Neuronal stem cell (in vitro differentiated cells): Measurements from ENCODE around the gene PAQR8.
A peak's percentile ranks its signal among the peaks of the same experiment; 100 is the strongest.

Source experiments
- DNase-seq: peaks from one replicate; pipeline ENCODE4 v3.0.0-alpha.2; 2013; ENCODE audit warnings: low spot score
- H2AFZ ChIP-seq: one replicate; pipeline ENCODE4 v1.6.1; 2013; ENCODE audit warnings: mild to moderate bottlenecking, low read length, inconsistent platforms
- H2AK5ac ChIP-seq: 2 replicates; pipeline ENCODE4 v1.6.1; 2013; ENCODE audit warnings: low read depth, mild to moderate bottlenecking, inconsistent platforms, low read length, moderate library complexity, mixed read lengths
- H2BK120ac ChIP-seq: 2 replicates; pipeline ENCODE4 v1.6.1; 2013; ENCODE audit warnings: low read depth, mild to moderate bottlenecking, inconsistent platforms, low read length, moderate library complexity, mixed read lengths
- H2BK12ac ChIP-seq: one replicate; pipeline ENCODE4 v1.6.1; 2013; ENCODE audit warnings: low read length, inconsistent platforms
- H2BK15ac ChIP-seq: 2 replicates; pipeline ENCODE4 v1.6.1; 2013; ENCODE audit warnings: mild to moderate bottlenecking, low read length, inconsistent platforms, mixed read lengths
- H2BK5ac ChIP-seq: one replicate; pipeline ENCODE4 v1.6.1; 2013; ENCODE audit warnings: inconsistent platforms, mild to moderate bottlenecking, low read length, moderate library complexity
- H3K14ac ChIP-seq: one replicate; pipeline ENCODE4 v1.6.1; 2013; ENCODE audit warnings: low read length, inconsistent platforms
- H3K18ac ChIP-seq: 2 replicates; pipeline ENCODE4 v1.6.1; 2013; ENCODE audit warnings: low read length, inconsistent platforms
- H3K23ac ChIP-seq: 2 replicates; pipeline ENCODE4 v1.6.1; 2013; ENCODE audit warnings: low read depth, mild to moderate bottlenecking, mixed read lengths, low read length, inconsistent platforms; ENCODE audit not compliant: poor library complexity
- H3K27ac ChIP-seq: replicated peaks from 3 replicates; pipeline ENCODE4 v1.5.1; 2013; ENCODE audit warnings: low read length, inconsistent platforms
- H3K27me3 ChIP-seq, 3 experiments: 2 replicates each; pipeline ENCODE4 v1.6.1; 2013; ENCODE audit warnings: low read length in 3 of 3, mild to moderate bottlenecking in 2 of 3, inconsistent platforms in 1 of 3, low read depth in 1 of 3, mixed read lengths in 1 of 3, moderate library complexity in 1 of 3; ENCODE audit not compliant: control insufficient read depth in 3 of 3, insufficient read depth in 3 of 3
- H3K36me3 ChIP-seq, 2 donors: replicated peaks in 1 of 2; 2 replicates each; pipeline ENCODE4 v1.6.1; 2013; ENCODE audit warnings: low read length in 2 of 2; ENCODE audit not compliant: control insufficient read depth in 2 of 2, insufficient read depth in 2 of 2
- H3K4ac ChIP-seq: 2 replicates; pipeline ENCODE4 v1.6.1; 2013; ENCODE audit warnings: inconsistent platforms, mild to moderate bottlenecking, low read length, moderate library complexity
- H3K4me1 ChIP-seq, 2 donors: 1 replicate in 1 of 2; 2 replicates in 1 of 2; pipeline ENCODE4 v1.6.1; 2013; ENCODE audit warnings: low read length in 2 of 2, low read depth in 1 of 2; ENCODE audit not compliant: control insufficient read depth in 2 of 2, insufficient read depth in 1 of 2
- H3K4me2 ChIP-seq: one replicate; pipeline ENCODE4 v1.6.1; 2013; ENCODE audit warnings: mild to moderate bottlenecking, low read length, inconsistent platforms; ENCODE audit not compliant: insufficient read depth, poor library complexity, severe bottlenecking
- H3K4me3 ChIP-seq, 2 donors: 2 replicates each; pipeline ENCODE4 v1.5.1; 2013; ENCODE audit warnings: low read length in 2 of 2, mild to moderate bottlenecking in 2 of 2, inconsistent platforms in 1 of 2, moderate library complexity in 1 of 2
- H3K79me1 ChIP-seq: one replicate; pipeline ENCODE4 v1.6.1; 2013; ENCODE audit warnings: low read depth, mild to moderate bottlenecking, inconsistent platforms, low read length, moderate library complexity
- H3K9ac ChIP-seq: one replicate; pipeline ENCODE4 v1.6.1; 2013; ENCODE audit warnings: mild to moderate bottlenecking, low read depth, low read length, inconsistent platforms; ENCODE audit not compliant: poor library complexity
- H3K9me3 ChIP-seq, 2 donors: replicated peaks in 1 of 2; 2 replicates each; pipeline versions ENCODE3 to v1.6.1; 2013; ENCODE audit warnings: low read length in 2 of 2, mild to moderate bottlenecking in 2 of 2, inconsistent platforms in 1 of 2, low read depth in 1 of 2, mixed read lengths in 1 of 2, moderate library complexity in 1 of 2; ENCODE audit not compliant: control insufficient read depth in 2 of 2, insufficient read depth in 1 of 2
- H4K8ac ChIP-seq: one replicate; pipeline ENCODE4 v1.6.1; 2013; ENCODE audit warnings: low read depth, mild to moderate bottlenecking, inconsistent platforms, low read length, moderate library complexity
- H4K91ac ChIP-seq: one replicate; pipeline ENCODE4 v1.6.1; 2013; ENCODE audit warnings: low read length, low read depth, mild to moderate bottlenecking, inconsistent platforms; ENCODE audit not compliant: poor library complexity
- WGBS, 2 donors: extraction: QIAGEN DNeasy Blood & Tissue Kit; methylation state at CpG; one replicate each; pipeline ENCODE4 v1.1.7; 2013; ENCODE audit warnings: missing lambda C conversion rate in 2 of 2, mixed read lengths in 1 of 2; ENCODE audit not compliant: insufficient read length in 2 of 2, insufficient replicate concordance in 1 of 2; ENCODE audit errors: extremely low coverage in 2 of 2; 5-methylcytosine and 5-hydroxymethylcytosine counted together

Gene PAQR8

DNA sequence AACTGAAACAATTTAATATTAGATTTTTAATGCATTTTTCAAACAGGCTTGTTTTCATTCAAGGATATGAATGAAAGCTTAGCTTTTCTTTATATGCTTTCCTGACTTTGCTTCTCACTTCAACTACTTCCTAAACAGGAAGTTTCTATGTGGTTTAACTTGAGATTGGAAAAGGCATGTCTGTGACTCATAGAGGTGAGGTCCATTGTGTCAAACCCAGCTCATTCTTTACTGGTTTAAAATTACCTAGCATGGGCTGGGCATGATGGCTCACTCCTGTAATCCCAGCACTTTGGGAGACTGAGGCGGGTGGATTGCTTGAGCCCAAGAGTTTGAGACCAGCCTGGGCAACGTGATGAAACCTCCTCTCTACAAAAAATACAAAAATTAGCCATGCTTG, 92.6 kb downstream of the PAQR8 start:
- no peak overlapping the region for H2AFZ ChIP-seq
- no peak for DNase-seq
- no CpG with 5 or more reads among the region's 2 CpGs for WGBS, 2 donors
- no peak overlapping the region for H2BK120ac ChIP-seq
- no peaks in the 10 kb centered on the region for H3K27me3 ChIP-seq
- H3K36me3 ChIP-seq = peaks cover 2 to 23% of the 10 kb centered on the region in 2 donors
- peaks cover 0 to 2% of the 10 kb centered on the region in 2 donors for H3K4me1 ChIP-seq
- no peak overlapping the region for H2BK15ac ChIP-seq
- no peak overlapping the region for H4K91ac ChIP-seq
- peaks cover 0 to 9% of the 10 kb centered on the region in 2 donors for H3K9me3 ChIP-seq
- no peak overlapping the region for H2BK5ac ChIP-seq
- no peak overlapping the region for H2AK5ac ChIP-seq
- no peak overlapping the region for H4K8ac ChIP-seq
- H3K4me2 ChIP-seq = no peak overlapping the region
- H2BK12ac ChIP-seq = no peak overlapping the region
- H3K18ac ChIP-seq = no peak overlapping the region
- H3K14ac ChIP-seq = no peak overlapping the region
- H3K9ac ChIP-seq = no peak overlapping the region
- H3K23ac ChIP-seq = no peak overlapping the region
- H3K27ac ChIP-seq = no peak overlapping the region
- no peak overlapping the region for H3K4me3 ChIP-seq
- H3K79me1 ChIP-seq = no peaks in the 10 kb centered on the region
- no peak overlapping the region for H3K4ac ChIP-seq

GRCh38 chr6:52457096-52457495, 95.1 kb downstream of the PAQR8 start:
- Histone ChIP-seq H3K4me1 (peaks cover 0 to 2% of the 10 kb centered on the region in 2 donors), H2BK5ac (no peak overlapping the region), H3K18ac (no peak overlapping the region), H4K8ac (no peak overlapping the region), H3K36me3 (peaks cover 2 to 23% of the 10 kb centered on the region in 2 donors), H3K23ac (no peak overlapping the region), H3K79me1 (no peaks in the 10 kb centered on the region), H3K4me2 (no peak overlapping the region), H2BK120ac (no peak overlapping the region), H3K27me3 (no peaks in the 10 kb centered on the region), H2BK12ac (no peak overlapping the region), H3K9ac (no peak overlapping the region), H2BK15ac (no peak overlapping the region), H2AK5ac (no peak overlapping the region), H3K4ac (no peak overlapping the region), H2AFZ (no peak overlapping the region), H3K4me3 (no peak overlapping the region), H3K9me3 (peaks cover 0 to 5% of the 10 kb centered on the region in 2 donors), H3K14ac (no peak overlapping the region), H4K91ac (no peak overlapping the region), H3K27ac (no peak overlapping the region)
- DNase-seq = peak; percentile 51
- no CpG with 5 or more reads among the region's 2 CpGs for WGBS, 2 donors
